Progenitor cell of endocrine pancreas (in vitro differentiated cells): ENCODE data around the gene CCDC92. TPM values are rescaled to one million over a fixed set of nuclear protein-coding genes. Genes with fewer than 3 reads are reported as not detected.

Experiments used
- DNase-seq: peaks from one replicate; pipeline ENCODE4 v3.0.0; 2021; ENCODE audit warnings: low spot score; ENCODE audit not compliant: unreplicated experiment
- H3K27ac Mint-ChIP-seq: 2 replicates; pipeline ENCODE4 v1.8.0; 2021; ENCODE audit warnings: mild to moderate bottlenecking, moderate library complexity, mixed read lengths
- H3K27me3 Mint-ChIP-seq: 2 replicates; pipeline ENCODE4 v1.8.0; 2021; ENCODE audit warnings: mixed read lengths
- H3K36me3 Mint-ChIP-seq: 2 replicates; pipeline ENCODE4 v1.8.0; 2022; ENCODE audit warnings: mixed read lengths; ENCODE audit not compliant: insufficient read depth
- H3K4me1 Mint-ChIP-seq: 2 replicates; pipeline ENCODE4 v1.8.0; 2021; ENCODE audit warnings: low read depth, mixed read lengths
- H3K4me3 Mint-ChIP-seq: 2 replicates; pipeline ENCODE4 v1.8.0; 2021; ENCODE audit warnings: low read depth, mild to moderate bottlenecking, moderate library complexity, mixed read lengths
- H3K9me3 Mint-ChIP-seq: 2 replicates; pipeline ENCODE4 v1.8.0; 2021; ENCODE audit warnings: low read depth, mixed read lengths
- total RNA-seq: library from RNA; stranded (reverse); gene quantifications from 2 replicates; pipeline ENCODE4 v1.2.1, GENCODE V29; 2021
- TF ChIP-seq, protein P1 (sequence below): fragments of 200-600 bp; sonication (generic); IDR thresholded peaks from one replicate; pipeline ENCODE4 v1.5.0; 2021; ENCODE audit warnings: antibody characterized with exemption, mild to moderate bottlenecking; ENCODE audit not compliant: unreplicated experiment

The CCDC92 gene
- total RNA-seq, 1 donor from 2014 or later = 59.1 TPM

GRCh38 chr12:123940627-123940966 is 32.0 kb downstream of the CCDC92 start:
- TF ChIP-seq, protein P1, sequence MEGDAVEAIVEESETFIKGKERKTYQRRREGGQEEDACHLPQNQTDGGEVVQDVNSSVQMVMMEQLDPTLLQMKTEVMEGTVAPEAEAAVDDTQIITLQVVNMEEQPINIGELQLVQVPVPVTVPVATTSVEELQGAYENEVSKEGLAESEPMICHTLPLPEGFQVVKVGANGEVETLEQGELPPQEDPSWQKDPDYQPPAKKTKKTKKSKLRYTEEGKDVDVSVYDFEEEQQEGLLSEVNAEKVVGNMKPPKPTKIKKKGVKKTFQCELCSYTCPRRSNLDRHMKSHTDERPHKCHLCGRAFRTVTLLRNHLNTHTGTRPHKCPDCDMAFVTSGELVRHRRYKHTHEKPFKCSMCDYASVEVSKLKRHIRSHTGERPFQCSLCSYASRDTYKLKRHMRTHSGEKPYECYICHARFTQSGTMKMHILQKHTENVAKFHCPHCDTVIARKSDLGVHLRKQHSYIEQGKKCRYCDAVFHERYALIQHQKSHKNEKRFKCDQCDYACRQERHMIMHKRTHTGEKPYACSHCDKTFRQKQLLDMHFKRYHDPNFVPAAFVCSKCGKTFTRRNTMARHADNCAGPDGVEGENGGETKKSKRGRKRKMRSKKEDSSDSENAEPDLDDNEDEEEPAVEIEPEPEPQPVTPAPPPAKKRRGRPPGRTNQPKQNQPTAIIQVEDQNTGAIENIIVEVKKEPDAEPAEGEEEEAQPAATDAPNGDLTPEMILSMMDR = no peak
- no peaks in the 10 kb centered on the region for H3K9me3 Mint-ChIP-seq
- H3K27me3 Mint-ChIP-seq = no peaks in the 10 kb centered on the region
- DNase-seq = no peak
- no peak overlapping the region for H3K4me3 Mint-ChIP-seq
- H3K36me3 Mint-ChIP-seq = peaks cover 38% of the 10 kb centered on the region
- H3K27ac Mint-ChIP-seq = peak overlapping the region; percentile 45
- no peaks in the 10 kb centered on the region for H3K4me1 Mint-ChIP-seq

GRCh38 chr12:123939716-123940626 is 32.7 kb downstream of the CCDC92 start:
- Mint-ChIP-seq H3K9me3 (no peaks in the 10 kb centered on the region), H3K27ac (peak overlapping the region; percentile 45), H3K4me1 (no peaks in the 10 kb centered on the region), H3K36me3 (peaks cover 38% of the 10 kb centered on the region), H3K27me3 (no peaks in the 10 kb centered on the region), H3K4me3 (no peak overlapping the region)
- TF ChIP-seq, protein P1 = no peak
- DNase-seq = no peak

GRCh38 chr12:123938679-123939480 is 33.8 kb downstream of the CCDC92 start:
- no peaks in the 10 kb centered on the region for H3K4me1 Mint-ChIP-seq
- no peak overlapping the region for H3K4me3 Mint-ChIP-seq
- no peak for DNase-seq
- no peaks in the 10 kb centered on the region for H3K9me3 Mint-ChIP-seq
- peak overlapping the region; percentile 35 for H3K27ac Mint-ChIP-seq
- peaks cover 33% of the 10 kb centered on the region for H3K36me3 Mint-ChIP-seq
- TF ChIP-seq, protein P1 = peak; percentile 33
- no peaks in the 10 kb centered on the region for H3K27me3 Mint-ChIP-seq

GRCh38 chr12:123937707-123938591 is 34.7 kb downstream of the CCDC92 start:
- TF ChIP-seq, protein P1 = no peak
- H3K4me3 Mint-ChIP-seq = no peak overlapping the region
- H3K9me3 Mint-ChIP-seq = no peaks in the 10 kb centered on the region
- peaks cover 38% of the 10 kb centered on the region for H3K36me3 Mint-ChIP-seq
- no peaks in the 10 kb centered on the region for H3K27me3 Mint-ChIP-seq
- DNase-seq = no peak
- peak overlapping the region; percentile 35 for H3K27ac Mint-ChIP-seq
- no peaks in the 10 kb centered on the region for H3K4me1 Mint-ChIP-seq
